NK-92 treated with Interleukin-12 subunit alpha and Interleukin-12 subunit beta, amount 100 ng/mL, for 24 hours (cell line): ENCODE measurements around the gene PEX16.

Source experiments
- DNase-seq: peaks from one replicate; lab custom pipeline; 2025; lab: John Stamatoyannopoulos, UW

Gene PEX16

DNA sequence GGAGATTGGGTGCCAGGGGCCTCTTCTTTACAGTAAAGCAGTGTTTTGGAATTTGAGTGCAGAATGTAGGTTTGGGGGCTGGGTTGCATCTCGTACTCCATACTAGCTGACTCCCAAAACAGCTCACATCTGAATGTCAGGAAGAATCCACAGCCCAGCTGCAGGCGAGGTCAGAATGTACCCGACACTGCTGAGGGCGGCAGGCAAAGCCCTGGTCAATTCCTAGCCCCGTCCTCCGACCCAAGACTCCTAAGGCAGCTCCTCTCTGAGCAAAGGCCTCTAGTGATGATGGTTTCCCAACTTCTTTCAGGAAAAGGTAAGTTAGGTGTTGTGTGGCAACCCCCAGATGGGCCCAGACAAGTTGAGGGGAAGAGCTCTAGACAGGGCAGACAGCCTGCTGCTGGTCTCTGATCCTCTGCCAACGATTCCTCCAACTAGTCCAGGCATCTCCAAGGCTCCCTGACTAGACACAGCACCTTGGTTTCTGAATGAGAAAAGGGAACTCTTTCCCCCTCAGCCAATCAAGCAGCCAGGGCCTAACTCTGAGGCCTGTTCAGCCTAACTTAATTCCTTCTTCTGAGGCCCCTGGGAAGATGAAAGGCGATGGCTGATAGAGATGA, 13.4 kb upstream of the PEX16 start:
- no peak for DNase-seq

- DNase-seq = no peak
Observed at GRCh38 chr11:45930031-45930794, 12.5 kb upstream of the PEX16 start.

- DNase-seq = no peak
Observed at GRCh38 chr11:45929486-45930030, 11.9 kb upstream of the PEX16 start.

- DNase-seq = no peak
Observed at GRCh38 chr11:45928535-45929215, 11.0 kb upstream of the PEX16 start.

- DNase-seq = no peak
Observed at GRCh38 chr11:45927684-45928413, 10.2 kb upstream of the PEX16 start.

DNA sequence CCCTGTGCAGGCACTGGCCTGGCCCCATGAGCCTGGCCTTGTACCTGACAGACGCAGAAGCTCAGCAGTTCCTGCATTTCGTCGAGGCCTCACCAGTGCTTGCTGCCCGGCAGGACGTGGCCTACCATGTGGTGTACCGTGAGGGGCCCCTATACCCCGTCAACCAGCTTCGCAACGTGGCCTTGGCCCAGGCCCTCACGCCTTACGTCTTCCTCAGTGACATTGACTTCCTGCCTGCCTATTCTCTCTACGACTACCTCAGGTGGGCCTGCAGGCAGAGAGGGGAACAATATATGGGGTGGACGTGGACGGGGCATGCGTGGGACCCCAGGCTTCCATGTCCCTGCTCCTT, 9.6 kb upstream of the PEX16 start:
- no peak for DNase-seq

DNA sequence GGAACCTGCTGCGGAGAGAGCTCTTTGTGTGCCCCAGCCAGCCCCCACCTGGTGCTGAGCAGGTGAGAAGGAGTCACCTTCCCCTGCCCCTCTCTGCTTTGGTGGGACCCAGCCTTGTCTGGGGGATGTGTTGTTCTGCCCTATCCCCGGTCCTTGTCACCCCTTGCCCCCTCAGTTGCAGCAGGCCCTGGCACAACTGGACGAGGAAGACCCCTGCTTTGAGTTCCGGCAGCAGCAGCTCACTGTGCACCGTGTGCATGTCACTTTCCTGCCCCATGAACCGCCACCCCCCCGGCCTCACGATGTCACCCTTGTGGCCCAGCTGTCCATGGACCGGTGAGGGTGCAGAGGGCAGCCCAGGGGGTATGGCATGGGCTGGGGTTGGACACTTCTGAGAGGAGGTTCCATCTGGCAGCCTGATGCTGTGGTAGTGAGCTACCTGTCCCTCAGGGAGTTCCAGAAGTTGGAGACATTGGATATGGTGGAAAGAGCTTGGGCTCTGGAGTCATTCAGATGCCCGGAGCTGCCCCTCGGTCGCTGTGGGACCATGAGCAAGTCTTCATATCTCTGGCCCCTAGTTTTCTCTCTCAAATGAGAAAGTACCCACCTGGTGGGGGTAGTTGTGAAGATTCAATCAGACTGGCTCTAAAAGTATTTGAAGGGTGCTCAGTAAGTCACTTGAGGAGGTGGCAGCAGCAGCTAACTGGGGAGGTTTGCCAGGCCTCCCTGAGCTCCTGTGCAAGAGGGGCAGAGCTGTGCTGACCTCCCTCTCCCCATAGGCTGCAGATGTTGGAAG, 9.1 kb upstream of the PEX16 start:
- no peak for DNase-seq

DNA sequence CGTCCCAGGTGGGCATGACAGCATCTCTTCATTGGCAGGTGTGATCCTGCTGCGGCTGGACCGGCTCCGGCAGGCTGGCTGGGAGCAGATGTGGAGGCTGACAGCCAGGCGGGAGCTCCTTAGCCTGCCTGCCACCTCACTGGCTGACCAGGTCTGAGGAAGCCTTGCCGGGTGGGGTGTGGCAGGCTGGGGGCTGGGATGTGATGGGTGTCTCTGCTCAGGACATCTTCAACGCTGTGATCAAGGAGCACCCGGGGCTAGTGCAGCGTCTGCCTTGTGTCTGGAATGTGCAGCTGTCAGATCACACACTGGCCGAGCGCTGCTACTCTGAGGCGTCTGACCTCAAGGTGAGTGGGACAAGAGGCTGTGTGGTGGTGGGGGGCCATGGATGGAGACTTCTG, 8.3 kb upstream of the PEX16 start:
- no peak for DNase-seq

DNA sequence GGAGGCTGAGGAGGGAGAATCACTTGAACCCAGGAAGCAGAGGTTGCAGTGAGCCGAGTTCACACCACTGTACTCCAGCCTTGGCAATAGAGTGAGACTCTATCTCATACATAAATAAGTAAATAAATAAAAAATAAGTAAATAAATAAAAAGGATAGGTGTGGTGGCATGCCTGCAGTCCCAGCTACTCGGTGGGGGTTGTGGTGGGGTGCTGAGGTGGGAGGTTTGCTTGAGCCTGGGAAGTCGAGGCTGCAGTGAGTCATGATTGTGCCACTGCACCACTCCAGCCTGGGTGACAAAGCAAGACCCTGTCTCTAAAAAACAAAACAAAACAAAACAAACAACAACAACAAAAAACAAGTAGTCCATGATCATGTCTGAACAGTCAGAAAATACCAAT, 7.9 kb upstream of the PEX16 start:
- DNase-seq = no peak

DNA sequence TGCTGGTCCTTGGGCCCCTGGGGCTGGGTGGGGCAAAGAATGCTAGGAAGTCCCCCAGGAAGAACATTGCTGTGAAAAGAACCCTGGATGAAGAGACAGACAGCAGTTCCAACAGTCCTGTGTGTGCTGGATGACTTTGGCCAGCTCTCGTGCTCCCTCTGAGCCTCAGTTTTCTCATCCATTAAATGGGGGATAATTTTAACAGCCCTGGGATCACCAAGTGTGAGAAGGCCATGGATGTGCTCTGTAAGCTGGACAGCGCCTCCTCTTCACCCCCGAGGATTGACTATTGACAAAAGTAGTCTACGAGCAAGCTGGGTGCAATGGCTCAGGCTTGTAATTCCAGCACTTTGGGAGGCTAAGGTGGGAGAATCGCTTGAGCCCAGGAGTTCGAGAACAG, 7.2 kb upstream of the PEX16 start:
- DNase-seq = no peak

- DNase-seq = no peak
Observed at GRCh38 chr11:45924036-45924915, 6.6 kb upstream of the PEX16 start.

GRCh38 chr11:45922425-45923082, 4.9 kb upstream of the PEX16 start, which contains the start of gene LARGE2:
Gene LARGE2 (plus strand): TSS chr11:45922656. CDS start chr11:45922883, 227 bp downstream.
- no peak for DNase-seq

DNA sequence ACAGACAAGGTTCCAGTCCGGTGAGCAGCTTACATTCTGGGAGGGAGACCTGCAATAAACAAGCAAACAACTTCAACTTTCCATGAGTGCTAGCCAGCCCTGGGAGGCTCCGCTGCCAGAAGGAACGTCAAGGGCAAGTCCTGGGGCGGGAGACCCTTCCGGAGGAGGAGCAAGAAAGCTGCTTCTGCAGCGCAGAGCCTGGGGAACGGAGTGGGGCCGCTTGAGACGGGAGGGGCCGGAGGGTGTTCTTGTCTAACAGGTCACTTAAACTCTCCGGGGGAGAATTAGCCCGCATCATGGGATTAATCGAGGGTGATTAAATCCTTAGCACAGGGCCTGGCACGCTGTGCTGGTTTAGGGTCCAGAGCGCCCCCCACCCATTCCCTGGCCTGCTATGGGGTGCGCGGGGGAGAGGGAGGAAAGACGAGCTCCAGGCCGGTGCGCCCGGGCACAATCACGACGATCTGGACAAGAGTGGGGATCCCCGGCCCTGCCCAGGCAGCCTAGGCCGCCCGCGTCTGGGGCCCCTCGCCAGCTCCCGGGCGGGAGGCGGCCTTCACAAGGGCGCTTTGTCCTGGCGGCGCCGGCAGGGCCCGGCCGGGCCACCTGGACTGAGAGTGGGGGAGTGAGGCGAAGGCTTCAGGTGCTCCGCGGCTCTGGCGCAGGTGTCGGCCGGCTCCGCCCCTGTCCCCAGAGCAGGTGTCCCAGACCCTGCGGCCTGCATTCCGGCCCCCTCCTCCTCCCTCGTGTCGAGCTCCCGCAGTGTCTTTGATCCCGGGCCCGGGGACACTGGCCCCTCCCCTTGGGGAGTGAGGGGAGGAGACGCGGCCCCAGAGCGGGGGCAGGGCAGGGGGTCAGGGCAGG, 4.1 kb upstream of the PEX16 start:
- no peak for DNase-seq

- no peak for DNase-seq
Observed at GRCh38 chr11:45920531-45921477, 3.1 kb upstream of the PEX16 start.

DNA sequence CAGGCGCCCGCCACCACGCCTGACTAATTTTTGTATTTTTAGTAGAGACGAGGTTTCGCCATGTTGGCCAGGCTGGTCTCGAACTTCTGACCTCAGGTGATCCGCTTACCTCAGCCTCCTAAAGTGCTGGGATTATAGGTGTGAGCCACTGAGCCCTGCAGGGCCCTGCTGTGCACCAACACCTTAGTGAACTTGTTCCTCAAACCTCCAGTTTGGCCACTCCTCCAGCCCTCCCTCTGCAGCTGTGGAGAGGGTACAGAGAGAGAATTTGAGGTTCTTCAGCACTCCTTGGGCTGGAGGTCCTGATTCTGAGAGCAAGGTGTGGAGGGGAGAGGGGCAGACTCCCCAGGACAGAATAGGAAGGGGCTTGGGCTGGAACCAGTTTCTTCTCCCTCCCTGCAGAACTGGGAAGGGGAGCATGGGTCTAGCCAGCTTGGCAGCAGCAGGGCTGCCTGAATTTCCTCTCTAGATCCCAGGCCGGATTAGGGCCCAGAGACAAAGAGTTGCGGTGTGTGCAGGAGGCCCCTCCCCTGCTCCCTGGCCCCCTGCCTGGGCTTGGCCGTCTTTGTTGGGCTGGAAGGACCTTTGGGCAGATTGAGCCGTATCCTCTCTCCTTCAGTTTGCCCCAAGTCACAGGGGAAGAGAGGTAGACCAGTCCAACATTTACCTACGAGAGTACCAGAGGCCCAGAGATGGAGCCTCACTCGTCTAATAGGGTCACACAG, 2.3 kb upstream of the PEX16 start:
- no peak for DNase-seq

DNA sequence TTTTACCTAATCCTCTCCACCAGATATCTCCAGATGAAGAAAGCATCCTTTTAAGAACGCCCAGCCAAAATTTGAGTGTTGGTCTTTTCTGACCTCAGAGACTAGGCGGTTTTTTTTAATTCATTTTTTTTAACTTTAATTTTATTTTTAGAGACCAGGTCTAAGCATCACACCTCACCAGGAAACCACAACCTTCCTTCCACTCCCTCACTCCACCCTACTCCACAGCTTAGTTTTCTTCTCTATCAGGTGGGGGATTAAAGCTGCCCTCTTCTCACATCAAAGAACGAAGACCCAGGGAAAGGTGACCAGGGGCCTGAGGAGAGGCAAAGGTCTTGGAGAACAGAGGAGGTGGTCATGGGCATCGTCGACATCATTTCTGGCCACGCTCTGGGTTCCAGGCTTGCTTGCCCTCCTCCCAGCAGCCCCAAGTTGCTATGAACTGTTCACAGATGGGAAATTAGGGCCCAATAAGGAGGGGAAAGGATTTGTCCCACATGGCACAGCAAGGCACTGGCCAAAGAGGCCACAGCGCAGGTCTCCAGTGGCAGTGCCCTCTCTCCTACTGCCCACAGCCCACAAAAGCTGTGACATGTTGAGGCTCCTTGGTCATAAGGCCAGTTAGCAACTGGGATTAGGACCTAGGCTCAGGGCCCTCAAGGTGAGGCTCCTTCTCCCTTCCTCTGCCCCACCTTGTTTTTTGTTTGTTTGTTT, 1.4 kb upstream of the PEX16 start:
- no peak for DNase-seq
